H1 (cell line): Measurements from ENCODE around the gene SLC39A9. TPM values are rescaled to one million over a fixed set of nuclear protein-coding genes. Genes with fewer than 3 reads are reported as not detected.

Source experiments
- CTCF ChIA-PET: fragments of 300-600 bp; sonication (Branson Sonifier 250); formaldehyde crosslinking; loops from one replicate; lab custom pipeline; 2021; ENCODE audit not compliant: partially characterized antibody; lab: Charles Lee
- POLR2A ChIA-PET: fragments of 300-600 bp; sonication (Branson Sonifier 250); formaldehyde crosslinking; loops from one replicate; lab custom pipeline; 2021; ENCODE audit warnings: inconsistent platforms; ENCODE audit not compliant: partially characterized antibody; lab: Charles Lee
- DNase-seq, 2 experiments: peaks; one replicate each; pipeline versions ENCODE4 v3.0.0 to v3.0.0-alpha.2; 2010 to 2022; ENCODE audit warnings: low spot score in 2 of 2, low read depth in 1 of 2, mixed read lengths in 1 of 2
- FAIRE-seq: peaks from 2 replicates; lab custom pipeline; 2011; peaks lifted over from hg19 to GRCh38; lab: Jason Lieb, UNC
- H2AFZ ChIP-seq: 2 replicates; pipeline ENCODE4 v1.8.1; 2012; ENCODE audit warnings: low read length, inconsistent platforms
- H2AK5ac ChIP-seq: 2 replicates; pipeline ENCODE4 v1.6.1; 2013; ENCODE audit warnings: low read depth, low read length
- H2BK120ac ChIP-seq: replicated peaks from 2 replicates; pipeline ENCODE3; 2013; ENCODE audit warnings: low read depth, low read length, inconsistent platforms
- H2BK12ac ChIP-seq: 2 replicates; pipeline ENCODE4 v1.6.1; 2013; ENCODE audit warnings: low read depth, low read length
- H2BK15ac ChIP-seq: 2 replicates; pipeline ENCODE4 v1.6.1; 2013; ENCODE audit warnings: low read length
- H2BK20ac ChIP-seq: 2 replicates; pipeline ENCODE4 v1.6.1; 2013; ENCODE audit warnings: low read length
- H2BK5ac ChIP-seq: 2 replicates; pipeline ENCODE4 v1.6.1; 2013; ENCODE audit warnings: low read depth, low read length
- H3K14ac ChIP-seq: 2 replicates; pipeline ENCODE4 v1.6.1; 2013; ENCODE audit warnings: inconsistent platforms; ENCODE audit not compliant: insufficient read length
- H3K18ac ChIP-seq: 2 replicates; pipeline ENCODE4 v1.6.1; 2013; ENCODE audit warnings: low read length; ENCODE audit errors: extremely low read depth
- H3K23ac ChIP-seq: 2 replicates; pipeline ENCODE4 v1.6.1; 2013; ENCODE audit warnings: inconsistent platforms; ENCODE audit not compliant: insufficient read length
- H3K23me2 ChIP-seq: 2 replicates; pipeline ENCODE4 v1.6.1; 2013; ENCODE audit warnings: low read depth, low read length
- H3K27ac ChIP-seq: 2 replicates; pipeline ENCODE4 v1.6.1; 2011; ENCODE audit warnings: low read depth, low read length, inconsistent platforms
- H3K27me3 ChIP-seq, 4 experiments: replicated peaks in 1 of 4; 1 replicate in 1 of 4; 2 replicates in 3 of 4; pipeline versions ENCODE4 v1.6.1 to v1.8.1; 2011 to 2013; ENCODE audit warnings: low read length in 3 of 4, mild to moderate bottlenecking in 3 of 4, inconsistent platforms in 2 of 4, mixed read lengths in 2 of 4, moderate library complexity in 1 of 4; ENCODE audit not compliant: control insufficient read depth in 3 of 4, insufficient read depth in 3 of 4; ENCODE audit errors: extremely low read depth in 1 of 4
- H3K36me3 ChIP-seq, 4 experiments: 2 replicates each; pipeline versions ENCODE4 v1.6.1 to v1.8.1; 2011 to 2013; ENCODE audit warnings: mild to moderate bottlenecking in 4 of 4, low read length in 3 of 4, moderate library complexity in 2 of 4, control low read depth in 1 of 4, inconsistent platforms in 1 of 4; ENCODE audit not compliant: insufficient read depth in 4 of 4, control insufficient read depth in 2 of 4
- H3K4ac ChIP-seq: replicated peaks from 2 replicates; pipeline ENCODE3; 2013; ENCODE audit warnings: low read length, low read depth, mixed read lengths, inconsistent platforms; ENCODE audit not compliant: insufficient read length
- H3K4me1 ChIP-seq, 4 experiments: replicated peaks in 1 of 4; 1 replicate in 1 of 4; 2 replicates in 3 of 4; pipeline versions ENCODE4 v1.6.1 to v1.8.1; 2011 to 2013; ENCODE audit warnings: low read length in 3 of 4, inconsistent platforms in 2 of 4, mixed read lengths in 1 of 4; ENCODE audit not compliant: insufficient read depth in 4 of 4, control insufficient read depth in 3 of 4
- H3K4me2 ChIP-seq, 2 experiments: 2 replicates each; pipeline versions ENCODE4 v1.6.1 to v1.8.1; 2011 to 2013; ENCODE audit warnings: low read depth in 2 of 2, low read length in 2 of 2, control low read depth in 1 of 2, inconsistent platforms in 1 of 2, mild to moderate bottlenecking in 1 of 2; ENCODE audit not compliant: insufficient read depth in 1 of 2
- H3K4me3 ChIP-seq, 4 experiments: fragments of 200-600, 300-600 bp in 1 of 4; sonication (generic), shearing (Covaris generic), sonication (Bioruptor Twin) in 1 of 4; 2 replicates each; pipeline versions ENCODE4 v1.5.1 to v1.8.1; 2011 to 2016; ENCODE audit warnings: low read length in 4 of 4, low read depth in 3 of 4, control low read depth in 2 of 4, inconsistent platforms in 2 of 4, mild to moderate bottlenecking in 2 of 4, mixed read lengths in 1 of 4, moderate library complexity in 1 of 4; ENCODE audit not compliant: insufficient read depth in 2 of 4; ENCODE audit errors: extremely low read depth in 1 of 4
- H3K56ac ChIP-seq: replicated peaks from 2 replicates; pipeline ENCODE3; 2013; ENCODE audit warnings: low read depth, mild to moderate bottlenecking, mixed read lengths, low read length, inconsistent platforms; ENCODE audit not compliant: insufficient read length
- H3K79me1 ChIP-seq: 2 replicates; pipeline ENCODE4 v1.6.1; 2013; ENCODE audit warnings: low read depth, low read length, control low read depth
- H3K79me2 ChIP-seq, 2 experiments: 2 replicates each; pipeline versions ENCODE4 v1.6.1 to v1.8.1; 2012 to 2013; ENCODE audit warnings: low read length in 2 of 2, mild to moderate bottlenecking in 2 of 2, inconsistent platforms in 1 of 2; ENCODE audit not compliant: insufficient read depth in 2 of 2, control insufficient read depth in 1 of 2
- H3K9ac ChIP-seq, 4 experiments: replicated peaks in 1 of 4; 1 replicate in 1 of 4; 2 replicates in 3 of 4; pipeline versions ENCODE4 v1.6.1 to v1.8.1; 2011 to 2013; ENCODE audit warnings: low read depth in 3 of 4, low read length in 3 of 4, control low read depth in 2 of 4, mild to moderate bottlenecking in 2 of 4, moderate library complexity in 2 of 4, inconsistent platforms in 1 of 4; ENCODE audit errors: extremely low read depth in 1 of 4
- H3K9me3 ChIP-seq, 2 experiments: 2 replicates each; pipeline versions ENCODE4 v1.6.1 to v1.8.1; 2012 to 2013; ENCODE audit warnings: mild to moderate bottlenecking in 2 of 2, moderate library complexity in 2 of 2, control low read depth in 1 of 2, inconsistent platforms in 1 of 2, low read depth in 1 of 2, low read length in 1 of 2, mixed read lengths in 1 of 2; ENCODE audit not compliant: insufficient read depth in 2 of 2
- H4K20me1 ChIP-seq, 2 experiments: replicated peaks in 1 of 2; 2 replicates each; pipeline versions ENCODE3 to v1.8.1; 2011 to 2013; ENCODE audit warnings: inconsistent platforms in 2 of 2, low read length in 2 of 2, mild to moderate bottlenecking in 1 of 2; ENCODE audit not compliant: insufficient read depth in 2 of 2, control insufficient read depth in 1 of 2
- H4K5ac ChIP-seq: 2 replicates; pipeline ENCODE4 v1.6.1; 2013; ENCODE audit warnings: low read length, low read depth, mixed read lengths, inconsistent platforms; ENCODE audit not compliant: insufficient read length
- H4K8ac ChIP-seq: 2 replicates; pipeline ENCODE4 v1.8.0; 2013; ENCODE audit warnings: mild to moderate bottlenecking, moderate library complexity, low read length, inconsistent platforms; ENCODE audit not compliant: insufficient read depth; ENCODE audit errors: extremely low read depth
- H4K91ac ChIP-seq: replicated peaks from 2 replicates; pipeline ENCODE3; 2013; ENCODE audit warnings: low read length, mixed read lengths, inconsistent platforms; ENCODE audit not compliant: insufficient read length
- ATF2 ChIP-seq: IDR thresholded peaks from 2 replicates; pipeline ENCODE4 v1.6.1; 2012; ENCODE audit warnings: low read length, inconsistent platforms
- CEBPB ChIP-seq: IDR thresholded peaks from 2 replicates; pipeline ENCODE4 v1.6.1; 2012; ENCODE audit warnings: low read depth, low read length
- EP300 ChIP-seq, 2 experiments: IDR thresholded peaks; 1 replicate in 1 of 2; 2 replicates in 1 of 2; pipeline ENCODE4 v1.6.1; 2011 to 2012; ENCODE audit warnings: low read depth in 2 of 2, low read length in 2 of 2, mild to moderate bottlenecking in 2 of 2, borderline replicate concordance in 1 of 2, inconsistent platforms in 1 of 2, moderate library complexity in 1 of 2
- NANOG ChIP-seq: IDR thresholded peaks from 2 replicates; pipeline ENCODE4 v1.6.1; 2011; ENCODE audit warnings: low read length, low read depth, mild to moderate bottlenecking, inconsistent platforms; ENCODE audit not compliant: insufficient read depth, poor library complexity, severe bottlenecking
- PHF8 ChIP-seq: fragments of 200-600 bp; sonication (generic); conservative IDR thresholded peaks from 2 replicates; pipeline ENCODE4 v1.7.1; 2012; ENCODE audit warnings: low read depth, mild to moderate bottlenecking, inconsistent platforms, low read length, moderate library complexity
- SIN3A ChIP-seq, 2 experiments: IDR thresholded peaks in 1 of 2; conservative IDR thresholded peaks in 1 of 2; 2 replicates each; pipeline ENCODE4 v1.6.1; 2011 to 2012; ENCODE audit warnings: low read length in 2 of 2, improper control_type of control experiment in 1 of 2, low read depth in 1 of 2, mild to moderate bottlenecking in 1 of 2
- ZNF274 ChIP-seq: IDR thresholded peaks from 2 replicates; pipeline ENCODE4 v1.7.0; 2012; ENCODE audit warnings: low read length, borderline replicate concordance; ENCODE audit errors: extremely low read depth
- WGBS, 2 experiments: shearing (Covaris generic) in 1 of 2; methylation state at CpG; one replicate each; pipeline versions ENCODE4 v1.1.6 to v1.1.7; 2013 to 2015; ENCODE audit warnings: low lambda C conversion rate in 2 of 2, mixed read lengths in 2 of 2, inconsistent platforms in 1 of 2, low coverage in 1 of 2, missing lambda C conversion rate in 1 of 2; ENCODE audit not compliant: insufficient replicate concordance in 2 of 2, insufficient coverage in 1 of 2, insufficient read length in 1 of 2; ENCODE audit errors: extremely low coverage in 1 of 2, missing lambda C conversion rate in 1 of 2; 5-methylcytosine and 5-hydroxymethylcytosine counted together
- polyA plus RNA-seq, 7 experiments: library from polyadenylated mRNA; depleted of rRNA in 3 of 7; stranded (reverse) in 5 of 7; unstranded in 2 of 7; fragments of >200 nt in 5 of 7; fragments of 200-250 nt in 2 of 7; gene quantifications; 1 replicate in 5 of 7; 2 replicates in 1 of 7; 4 replicates in 1 of 7; pipeline versions ENCODE4 v1.2.1 to v1.2.3, GENCODE V29; 2011 to 2013; ENCODE audit warnings: missing spikeins in 2 of 7, mixed read lengths in 2 of 7
- total RNA-seq: library from RNA; stranded (reverse); fragmentation: NEBNext Ultra II Directional; extraction: Animal tissue kit (Norgen Biotek cat#: 25700); gene quantifications from 2 replicates; pipeline ENCODE4 v1.2.1, GENCODE V29; 2021

SLC39A9 gene
- total and polyA plus RNA-seq, 2 of the 8 experiments (the other 6 are each of a cell fraction or from before 2014, with no cell fraction given), result 31.0 to 44.2 TPM

GRCh38 chr14:69451941-69452340, 53.4 kb downstream of the SLC39A9 start:
- no peak overlapping the region for H3K9ac ChIP-seq
- DNase-seq (no peak), FAIRE-seq (no peak)
- no peaks in the 10 kb centered on the region for H3K79me2 ChIP-seq
- no peak for TF ChIP-seq ZNF274
- no peak for TF ChIP-seq NANOG
- TF ChIP-seq EP300 (IDR thresholded peaks at IDR 0.05; ENCODE audit: borderline replicate concordance in 1 of 2, low read depth in 2 of 2, low read length in 2 of 2), result no peak
- no peak for TF ChIP-seq SIN3A (conservative IDR thresholded peaks at IDR 0.05 in 1 of 2, IDR thresholded peaks at IDR 0.05 in 1 of 2; ENCODE audit: low read depth in 1 of 2, low read length in 2 of 2)
- TF ChIP-seq CEBPB, result no peak
- TF ChIP-seq ATF2, result no peak
- no peak for TF ChIP-seq PHF8
- no peak overlapping the region for H2BK12ac ChIP-seq
- no peak overlapping the region for H3K4me2 ChIP-seq
- H3K56ac ChIP-seq, result no peak overlapping the region
- H3K23ac ChIP-seq, result no peak overlapping the region
- CTCF ChIA-PET, result interaction anchor here (0.9 to 1.1 kb wide), 2 partner anchors 10 to 87 kb away, joined by 4 read pairs; no protein-coding TSS in a partner anchor
- POLR2A ChIA-PET, result no interaction called here
- H2BK15ac ChIP-seq, result no peak overlapping the region
- no peak overlapping the region for H2AFZ ChIP-seq
- no peak overlapping the region for H4K91ac ChIP-seq
- H3K36me3 ChIP-seq, result peaks cover 0 to 14% (median 6%) of the 10 kb centered on the region in 4 experiments; a peak in 4 of 8 replicates
- no peaks in the 10 kb centered on the region for H3K27me3 ChIP-seq
- H2BK20ac ChIP-seq, result no peak overlapping the region
- H3K23me2 ChIP-seq, result 0 out of 2 replicates have a peak, but pooled peaks cover 2% of the 10 kb centered on the region
- H3K14ac ChIP-seq, result no peak overlapping the region
- H2BK5ac ChIP-seq, result no peak overlapping the region
- no peaks in the 10 kb centered on the region for H3K9me3 ChIP-seq
- H3K4me1 ChIP-seq, result no peaks in the 10 kb centered on the region
- WGBS, 2 experiments, result 89 to 100% methylated on average over 1 to 2 of the region's 2 CpGs
- H3K4me3 ChIP-seq, result no peak overlapping the region
- H3K4ac ChIP-seq, result no peak overlapping the region
- no peak overlapping the region for H2BK120ac ChIP-seq
- H3K79me1 ChIP-seq, result no peaks in the 10 kb centered on the region
- H4K5ac ChIP-seq, result no peak overlapping the region
- H2AK5ac ChIP-seq, result no peak overlapping the region
- H3K18ac ChIP-seq, result no peak overlapping the region
- H4K8ac ChIP-seq, result no peak overlapping the region
- H4K20me1 ChIP-seq, result peaks cover 0 to 2% of the 10 kb centered on the region in 2 experiments
- no peak overlapping the region for H3K27ac ChIP-seq
